ENCODE data around the gene CCT8.
"Not testable (repeated sequence)": the region's sequence is repeated elsewhere in the genome, so short reads cannot be mapped to it uniquely, and the experiment has no call there.

Gene CCT8

DNA sequence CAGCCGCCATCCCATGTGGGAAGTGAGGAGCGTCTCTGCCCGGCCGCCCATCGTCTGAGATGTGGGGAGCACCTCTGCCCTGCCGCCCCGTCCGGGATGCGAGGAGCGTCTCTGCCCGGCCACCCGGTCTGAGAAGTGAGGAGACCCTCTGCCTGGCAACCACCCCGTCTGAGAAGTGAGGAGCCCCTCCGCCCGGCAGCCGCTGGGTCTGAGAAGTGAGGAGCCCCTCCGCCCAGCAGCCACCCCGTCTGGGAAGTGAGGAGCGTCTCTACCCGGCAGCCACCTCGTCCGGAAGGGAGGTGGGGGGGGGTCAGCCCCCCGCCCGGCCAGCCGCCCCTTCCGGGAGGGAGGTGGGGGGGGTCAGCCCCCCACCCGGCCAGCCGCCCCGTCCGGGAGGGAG, 62.2 kb downstream of the CCT8 start:
- not testable (repeated sequence) for DNase-seq

- no peak for DNase-seq
Measured at GRCh38 chr21:29008367-29008766, 65.1 kb downstream of the CCT8 start.

DNA sequence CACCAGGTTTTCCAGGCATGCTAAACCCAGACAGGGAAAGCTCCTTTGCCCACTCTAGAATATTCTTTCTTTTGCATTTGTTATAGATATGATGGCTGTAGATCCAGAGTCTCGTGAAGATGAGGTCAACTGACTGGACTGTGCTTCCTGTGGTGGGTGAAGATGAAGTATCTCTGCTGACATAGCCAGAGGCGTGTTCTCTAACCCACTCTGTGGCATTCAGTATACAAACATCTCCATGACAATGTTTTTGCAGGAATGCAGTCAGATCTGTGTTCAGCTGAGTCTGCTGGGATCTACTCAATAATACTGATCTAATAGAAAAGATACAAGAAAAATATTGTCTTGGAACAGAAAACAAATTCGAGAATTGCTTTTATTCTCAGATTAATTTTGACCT, 65.6 kb downstream of the CCT8 start:
- DNase-seq: no peak

GRCh38 chr21:29007135-29007534, 66.3 kb downstream of the CCT8 start:
- no peak for DNase-seq

Data from activated CD4-positive, alpha-beta T cell treated with anti-CD3 and anti-CD28 coated beads, Interleukin-2, amount 50 U/mL, for 16 hours (primary cell).